HG03520 (cell line): ENCODE measurements around the gene CES2.
"Not testable (repeated sequence)": the region's sequence is repeated elsewhere in the genome, so short reads cannot be mapped to it uniquely, and the experiment has no call there.

Experiments used
- ATAC-seq: cut with Tn5 transposase; IDR thresholded peaks from one replicate; pipeline ENCODE4 v1.9.1; 2021; ENCODE audit warnings: mild to moderate bottlenecking, moderate library complexity; ENCODE audit not compliant: unreplicated experiment

Gene CES2

GRCh38 chr16:66950971-66951790 is 15.9 kb downstream of the CES2 start:
- ATAC-seq, result no peak

GRCh38 chr16:66952430-66953110 is 17.3 kb downstream of the CES2 start:
- ATAC-seq, result no peak

GRCh38 chr16:66953462-66954096 is 18.3 kb downstream of the CES2 start:
- no peak for ATAC-seq

- ATAC-seq, result no peak
These were observed 18.9 kb downstream of the CES2 start for GRCh38 chr16:66954097-66954659.

GRCh38 chr16:66955363-66956153 is 20.2 kb downstream of the CES2 start:
- ATAC-seq, result not testable (repeated sequence)

GRCh38 chr16:66956154-66956457 is 20.8 kb downstream of the CES2 start:
- not testable (repeated sequence) for ATAC-seq

GRCh38 chr16:66958857-66959703 is 23.8 kb downstream of the CES2 start:
- no peak for ATAC-seq

- ATAC-seq, result no peak
These were observed 24.4 kb downstream of the CES2 start for GRCh38 chr16:66959704-66960161.

GRCh38 chr16:66960270-66960669 is 25.0 kb downstream of the CES2 start:
- ATAC-seq, result no peak

GRCh38 chr16:66961065-66961744 is 25.9 kb downstream of the CES2 start, which contains the start of gene CES3:
TSS of gene CES3 (plus strand) at chr16:66961266. CDS start at chr16:66961308, 42 bp downstream.
- ATAC-seq, result no peak

- ATAC-seq, result no peak
These were observed 26.6 kb downstream of the CES2 start for GRCh38 chr16:66961914-66962313.

- no peak for ATAC-seq
These were observed 28.7 kb downstream of the CES2 start for GRCh38 chr16:66964049-66964448.

- no peak for ATAC-seq
These were observed 33.5 kb downstream of the CES2 start for GRCh38 chr16:66968847-66969246.

GRCh38 chr16:66970775-66971720 is 35.7 kb downstream of the CES2 start:
- ATAC-seq, result no peak

GRCh38 chr16:66972983-66973382 is 37.7 kb downstream of the CES2 start:
- ATAC-seq, result no peak

- ATAC-seq, result no peak
These were observed 38.4 kb downstream of the CES2 start for GRCh38 chr16:66973716-66974115.

- ATAC-seq, result not testable (repeated sequence)
These were observed 39.0 kb downstream of the CES2 start for GRCh38 chr16:66974156-66974931.
